H9 (cell line): ENCODE data around the gene MED20. TPM values are rescaled to one million over a fixed set of nuclear protein-coding genes. Genes with fewer than 3 reads are reported as not detected.
A peak's percentile ranks its signal among the peaks of the same experiment; 100 is the strongest.

Experiments
- DNase-seq: peaks from one replicate; pipeline ENCODE4 v3.0.0-alpha.2; 2017
- H2AFZ ChIP-seq: one replicate; pipeline ENCODE4 v1.6.1; 2013; ENCODE audit warnings: mild to moderate bottlenecking, low read length, control low read depth, moderate library complexity
- H2AK5ac ChIP-seq: 2 replicates; pipeline ENCODE4 v1.6.1; 2013; ENCODE audit warnings: low read length, control low read depth, mixed read lengths; ENCODE audit not compliant: insufficient read length
- H2BK120ac ChIP-seq: one replicate; pipeline ENCODE4 v1.6.1; 2013; ENCODE audit warnings: low read depth, mild to moderate bottlenecking, low read length, control low read depth, inconsistent platforms; ENCODE audit not compliant: poor library complexity, severe bottlenecking
- H2BK12ac ChIP-seq: 2 replicates; pipeline ENCODE4 v1.6.1; 2013; ENCODE audit warnings: low read length, control low read depth, mixed read lengths, low read depth; ENCODE audit not compliant: insufficient read length
- H2BK15ac ChIP-seq: 2 replicates; pipeline ENCODE4 v1.6.1; 2013; ENCODE audit warnings: low read depth, low read length, control low read depth
- H2BK20ac ChIP-seq: one replicate; pipeline ENCODE4 v1.6.1; 2013; ENCODE audit warnings: low read depth, mild to moderate bottlenecking, low read length, control low read depth, inconsistent platforms; ENCODE audit not compliant: poor library complexity, severe bottlenecking
- H2BK5ac ChIP-seq: 2 replicates; pipeline ENCODE4 v1.6.1; 2013; ENCODE audit warnings: low read length, control low read depth, mixed read lengths; ENCODE audit not compliant: insufficient read length
- H3K14ac ChIP-seq: 2 replicates; pipeline ENCODE4 v1.6.1; 2013; ENCODE audit warnings: low read length, control low read depth; ENCODE audit not compliant: insufficient read depth
- H3K18ac ChIP-seq: 2 replicates; pipeline ENCODE4 v1.6.1; 2013; ENCODE audit warnings: low read depth, mild to moderate bottlenecking, mixed read lengths, low read length, control low read depth; ENCODE audit not compliant: insufficient read length
- H3K23ac ChIP-seq: 2 replicates; pipeline ENCODE4 v1.6.1; 2013; ENCODE audit warnings: low read length, control low read depth, mixed read lengths, low read depth; ENCODE audit not compliant: insufficient read length
- H3K23me2 ChIP-seq: 2 replicates; pipeline ENCODE4 v1.6.1; 2013; ENCODE audit warnings: low read depth, mild to moderate bottlenecking, mixed read lengths, low read length, control low read depth; ENCODE audit not compliant: insufficient read length, poor library complexity, severe bottlenecking
- H3K27ac ChIP-seq: 2 replicates; pipeline ENCODE4 v1.5.1; 2013; ENCODE audit warnings: low read length, control low read depth, mixed read lengths, low read depth; ENCODE audit not compliant: insufficient read length
- H3K27me3 ChIP-seq: 2 replicates; pipeline ENCODE4 v1.6.1; 2013; ENCODE audit warnings: low read length, control low read depth, inconsistent platforms; ENCODE audit not compliant: insufficient read depth
- H3K4ac ChIP-seq: 2 replicates; pipeline ENCODE4 v1.6.1; 2013; ENCODE audit warnings: low read depth, mild to moderate bottlenecking, control low read depth, inconsistent platforms, low read length, moderate library complexity
- H3K4me1 ChIP-seq: 2 replicates; pipeline ENCODE4 v1.6.1; 2013; ENCODE audit warnings: low read length, control low read depth, inconsistent platforms; ENCODE audit not compliant: insufficient read depth
- H3K4me2 ChIP-seq: 2 replicates; pipeline ENCODE4 v1.6.1; 2013; ENCODE audit warnings: low read length, control low read depth, mixed read lengths; ENCODE audit not compliant: insufficient read length, insufficient read depth
- H3K56ac ChIP-seq: 2 replicates; pipeline ENCODE4 v1.6.1; 2013; ENCODE audit warnings: low read depth, mild to moderate bottlenecking, mixed read lengths, low read length, control low read depth; ENCODE audit not compliant: insufficient read length
- H3K79me1 ChIP-seq: 2 replicates; pipeline ENCODE4 v1.6.1; 2013; ENCODE audit warnings: low read depth, mild to moderate bottlenecking, moderate library complexity, low read length, control low read depth, inconsistent platforms; ENCODE audit not compliant: insufficient read depth, poor library complexity, severe bottlenecking
- H3K79me2 ChIP-seq: 2 replicates; pipeline ENCODE4 v1.6.1; 2013; ENCODE audit warnings: low read length, control low read depth, inconsistent platforms; ENCODE audit not compliant: insufficient read depth
- H3K9ac ChIP-seq: 2 replicates; pipeline ENCODE4 v1.6.1; 2013; ENCODE audit warnings: low read length, control low read depth, mixed read lengths; ENCODE audit not compliant: insufficient read length; ENCODE audit errors: extremely low read depth
- H3K9me3 ChIP-seq: one replicate; pipeline ENCODE4 v1.6.1; 2013; ENCODE audit warnings: low read depth, low read length, inconsistent platforms; ENCODE audit not compliant: control insufficient read depth
- H3T11ph ChIP-seq: one replicate; pipeline ENCODE4 v1.6.1; 2013; ENCODE audit warnings: mild to moderate bottlenecking, low read length, control low read depth, inconsistent platforms
- H4K20me1 ChIP-seq: one replicate; pipeline ENCODE4 v1.6.1; 2013; ENCODE audit not compliant: control insufficient read depth, insufficient read length, insufficient read depth
- H4K5ac ChIP-seq: 2 replicates; pipeline ENCODE4 v1.6.1; 2013; ENCODE audit warnings: low read depth, mild to moderate bottlenecking, mixed read lengths, low read length, control low read depth; ENCODE audit not compliant: insufficient read length
- H4K8ac ChIP-seq: replicated peaks from 2 replicates; pipeline ENCODE4 v1.6.1; 2013; ENCODE audit warnings: low read length, control low read depth, mixed read lengths, low read depth; ENCODE audit not compliant: insufficient read length
- H4K91ac ChIP-seq: 2 replicates; pipeline ENCODE4 v1.6.1; 2013; ENCODE audit warnings: low read depth, mild to moderate bottlenecking, moderate library complexity, mixed read lengths, low read length, control low read depth; ENCODE audit not compliant: insufficient read length
- H3K27ac Mint-ChIP-seq, 3 experiments: 2 replicates in 2 of 3; 3 replicates in 1 of 3; pipeline ENCODE4 v1.8.0; 2020 to 2021; ENCODE audit warnings: mixed read lengths in 3 of 3, mild to moderate bottlenecking in 1 of 3, moderate library complexity in 1 of 3
- H3K27me3 Mint-ChIP-seq: 2 replicates; pipeline ENCODE4 v1.8.0; 2021; ENCODE audit warnings: low read depth, mild to moderate bottlenecking, moderate library complexity, mixed read lengths
- H3K36me3 Mint-ChIP-seq, 3 experiments: 2 replicates in 2 of 3; 3 replicates in 1 of 3; pipeline ENCODE4 v1.8.0; 2020 to 2021; ENCODE audit warnings: low read depth in 3 of 3, mixed read lengths in 3 of 3; ENCODE audit not compliant: insufficient read depth in 1 of 3
- H3K4me1 Mint-ChIP-seq, 2 experiments: 2 replicates each; pipeline ENCODE4 v1.8.0; 2020; ENCODE audit warnings: mixed read lengths in 2 of 2
- H3K4me3 Mint-ChIP-seq, 2 experiments: 2 replicates in 1 of 2; 3 replicates in 1 of 2; pipeline ENCODE4 v1.8.0; 2020 to 2021; ENCODE audit warnings: mild to moderate bottlenecking in 2 of 2, mixed read lengths in 2 of 2, moderate library complexity in 1 of 2
- H3K9me3 Mint-ChIP-seq, 2 experiments: 2 replicates in 1 of 2; 3 replicates in 1 of 2; pipeline ENCODE4 v1.8.0; 2020; ENCODE audit warnings: mild to moderate bottlenecking in 2 of 2, mixed read lengths in 2 of 2, moderate library complexity in 1 of 2
- WGBS: extraction: QIAGEN DNeasy Blood & Tissue Kit; methylation state at CpG from one replicate; pipeline ENCODE4 v1.1.7; 2013; ENCODE audit warnings: missing lambda C conversion rate, low lambda C conversion rate, mixed read lengths; ENCODE audit not compliant: insufficient read length; ENCODE audit errors: extremely low coverage; 5-methylcytosine and 5-hydroxymethylcytosine counted together
- total RNA-seq: library from RNA; stranded (reverse); gene quantifications from 2 replicates; pipeline ENCODE4 v1.2.1, GENCODE V29; 2021
- TF ChIP-seq, protein P1 (sequence below): fragments of 200-600 bp; sonication (generic); conservative IDR thresholded peaks from 3 replicates; pipeline ENCODE4 v1.8.0; 2021; ENCODE audit warnings: antibody characterized with exemption, mild to moderate bottlenecking

MED20 gene
- total RNA-seq, 1 experiment from 2014 or later, result 28.9 TPM

GRCh38 chr6:41892921-41893564, 27.9 kb downstream of the MED20 start:
- peaks cover 9% of the 10 kb centered on the region; the same call in 1 of the 2 replicates for H3K4me1 ChIP-seq
- H3K27me3 ChIP-seq, result no peaks in the 10 kb centered on the region
- no peak overlapping the region for H3K4me3 Mint-ChIP-seq
- no peak overlapping the region for H2BK12ac ChIP-seq
- H4K91ac ChIP-seq, result no peak overlapping the region
- no peaks in the 10 kb centered on the region; the same call in 1 of the 2 replicates for H3K79me2 ChIP-seq
- DNase-seq, result no peak
- no peak overlapping the region for H3K56ac ChIP-seq
- H3K36me3 Mint-ChIP-seq, result peaks cover 0 to 5% (median 0%) of the 10 kb centered on the region in 3 experiments; a peak in 1 of 7 replicates
- no peak overlapping the region for H4K5ac ChIP-seq
- H2BK120ac ChIP-seq, result no peak overlapping the region
- no CpG with 5 or more reads among the region's 4 CpGs for WGBS
- H3K27ac ChIP-seq, result no peak overlapping the region
- no peaks in the 10 kb centered on the region for H4K20me1 ChIP-seq
- H2AFZ ChIP-seq, result no peak overlapping the region
- H2BK20ac ChIP-seq, result peak overlapping the region; percentile 15
- no peaks in the 10 kb centered on the region for H3K9me3 ChIP-seq
- no peak overlapping the region for H3K27ac Mint-ChIP-seq
- TF ChIP-seq, protein P1, sequence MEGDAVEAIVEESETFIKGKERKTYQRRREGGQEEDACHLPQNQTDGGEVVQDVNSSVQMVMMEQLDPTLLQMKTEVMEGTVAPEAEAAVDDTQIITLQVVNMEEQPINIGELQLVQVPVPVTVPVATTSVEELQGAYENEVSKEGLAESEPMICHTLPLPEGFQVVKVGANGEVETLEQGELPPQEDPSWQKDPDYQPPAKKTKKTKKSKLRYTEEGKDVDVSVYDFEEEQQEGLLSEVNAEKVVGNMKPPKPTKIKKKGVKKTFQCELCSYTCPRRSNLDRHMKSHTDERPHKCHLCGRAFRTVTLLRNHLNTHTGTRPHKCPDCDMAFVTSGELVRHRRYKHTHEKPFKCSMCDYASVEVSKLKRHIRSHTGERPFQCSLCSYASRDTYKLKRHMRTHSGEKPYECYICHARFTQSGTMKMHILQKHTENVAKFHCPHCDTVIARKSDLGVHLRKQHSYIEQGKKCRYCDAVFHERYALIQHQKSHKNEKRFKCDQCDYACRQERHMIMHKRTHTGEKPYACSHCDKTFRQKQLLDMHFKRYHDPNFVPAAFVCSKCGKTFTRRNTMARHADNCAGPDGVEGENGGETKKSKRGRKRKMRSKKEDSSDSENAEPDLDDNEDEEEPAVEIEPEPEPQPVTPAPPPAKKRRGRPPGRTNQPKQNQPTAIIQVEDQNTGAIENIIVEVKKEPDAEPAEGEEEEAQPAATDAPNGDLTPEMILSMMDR, result no peak
- no peaks in the 10 kb centered on the region for H3K79me1 ChIP-seq
- peak overlapping the region; percentile 81 for H3K9ac ChIP-seq
- no peak overlapping the region for H3K18ac ChIP-seq
- no peak overlapping the region for H3T11ph ChIP-seq
- no peak overlapping the region for H3K14ac ChIP-seq
- H2BK5ac ChIP-seq, result no peak overlapping the region
- H3K4ac ChIP-seq, result no peak overlapping the region
- H3K23me2 ChIP-seq, result peaks cover 15% of the 10 kb centered on the region
- no peaks in the 10 kb centered on the region for H3K27me3 Mint-ChIP-seq
- H4K8ac ChIP-seq, result no peak overlapping the region
- H3K23ac ChIP-seq, result no peak overlapping the region
- H2BK15ac ChIP-seq, result no peak overlapping the region
- H3K4me2 ChIP-seq, result peak overlapping the region; percentile 97
- H2AK5ac ChIP-seq, result no peak overlapping the region
- no peaks in the 10 kb centered on the region for H3K9me3 Mint-ChIP-seq
- H3K4me1 Mint-ChIP-seq, result peaks cover 15 to 18% of the 10 kb centered on the region in 2 experiments
